WERI-Rb-1 (cell line): ENCODE results near the gene LAMB1.

Source experiments
- DNase-seq: peaks from one replicate; pipeline ENCODE4 v3.0.0-alpha.2; 2020
- H3K27ac ChIP-seq: fragments of 250-450 bp; sonication (Bioruptor Pico); 2 replicates; pipeline ENCODE4 v1.5.1; 2020; ENCODE audit warnings: mild to moderate bottlenecking, moderate library complexity
- H3K27me3 ChIP-seq: fragments of 250-450 bp; sonication (Bioruptor Pico); 2 replicates; pipeline ENCODE4 v1.5.1; 2021; ENCODE audit warnings: mild to moderate bottlenecking, low read depth, moderate library complexity; ENCODE audit not compliant: insufficient read depth, severe bottlenecking
- H3K36me3 ChIP-seq: fragments of 250-450 bp; sonication (Bioruptor Pico); 2 replicates; pipeline ENCODE4 v1.5.1; 2020; ENCODE audit warnings: mild to moderate bottlenecking, moderate library complexity
- H3K4me3 ChIP-seq: 2 replicates; pipeline ENCODE4 v1.5.1; 2011; ENCODE audit warnings: low read depth, mild to moderate bottlenecking, control low read depth, low read length
- H3K9me3 ChIP-seq: fragments of 250-450 bp; sonication (Bioruptor Pico); 2 replicates; pipeline ENCODE4 v1.5.1; 2021; ENCODE audit warnings: mild to moderate bottlenecking, moderate library complexity; ENCODE audit not compliant: severe bottlenecking
- TF ChIP-seq, protein P1 (sequence below): IDR thresholded peaks from 2 replicates; pipeline ENCODE4 v1.5.1; 2011; ENCODE audit warnings: low read depth, mild to moderate bottlenecking, control low read depth, inconsistent platforms, low read length

The LAMB1 gene

DNA sequence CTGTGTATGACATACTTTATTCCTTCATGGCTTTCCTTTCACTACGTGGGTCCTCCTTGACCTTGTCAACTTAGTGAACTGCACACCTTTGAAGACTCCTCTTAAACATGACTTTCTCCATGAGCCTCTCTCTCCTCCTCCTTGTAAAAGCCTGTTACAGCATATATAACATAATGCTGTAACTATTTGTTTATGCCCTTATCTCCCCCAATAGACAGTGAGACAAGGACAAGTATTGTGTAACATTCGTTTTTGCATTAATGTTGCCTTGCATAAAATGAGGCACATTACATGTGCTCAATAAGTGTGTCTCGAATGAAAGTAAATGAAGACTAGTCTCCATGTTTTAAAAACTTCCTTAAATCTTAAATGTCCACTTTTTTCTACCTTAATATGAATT, 4.3 kb upstream of the LAMB1 start:
- H3K27me3 ChIP-seq, result no peaks in the 10 kb centered on the region
- TF ChIP-seq, protein P1, sequence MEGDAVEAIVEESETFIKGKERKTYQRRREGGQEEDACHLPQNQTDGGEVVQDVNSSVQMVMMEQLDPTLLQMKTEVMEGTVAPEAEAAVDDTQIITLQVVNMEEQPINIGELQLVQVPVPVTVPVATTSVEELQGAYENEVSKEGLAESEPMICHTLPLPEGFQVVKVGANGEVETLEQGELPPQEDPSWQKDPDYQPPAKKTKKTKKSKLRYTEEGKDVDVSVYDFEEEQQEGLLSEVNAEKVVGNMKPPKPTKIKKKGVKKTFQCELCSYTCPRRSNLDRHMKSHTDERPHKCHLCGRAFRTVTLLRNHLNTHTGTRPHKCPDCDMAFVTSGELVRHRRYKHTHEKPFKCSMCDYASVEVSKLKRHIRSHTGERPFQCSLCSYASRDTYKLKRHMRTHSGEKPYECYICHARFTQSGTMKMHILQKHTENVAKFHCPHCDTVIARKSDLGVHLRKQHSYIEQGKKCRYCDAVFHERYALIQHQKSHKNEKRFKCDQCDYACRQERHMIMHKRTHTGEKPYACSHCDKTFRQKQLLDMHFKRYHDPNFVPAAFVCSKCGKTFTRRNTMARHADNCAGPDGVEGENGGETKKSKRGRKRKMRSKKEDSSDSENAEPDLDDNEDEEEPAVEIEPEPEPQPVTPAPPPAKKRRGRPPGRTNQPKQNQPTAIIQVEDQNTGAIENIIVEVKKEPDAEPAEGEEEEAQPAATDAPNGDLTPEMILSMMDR, result no peak
- no peaks in the 10 kb centered on the region for H3K36me3 ChIP-seq
- H3K4me3 ChIP-seq, result no peak overlapping the region
- H3K9me3 ChIP-seq, result peaks cover under 1% of the 10 kb centered on the region
- no peak for DNase-seq
- H3K27ac ChIP-seq, result no peak overlapping the region

DNA sequence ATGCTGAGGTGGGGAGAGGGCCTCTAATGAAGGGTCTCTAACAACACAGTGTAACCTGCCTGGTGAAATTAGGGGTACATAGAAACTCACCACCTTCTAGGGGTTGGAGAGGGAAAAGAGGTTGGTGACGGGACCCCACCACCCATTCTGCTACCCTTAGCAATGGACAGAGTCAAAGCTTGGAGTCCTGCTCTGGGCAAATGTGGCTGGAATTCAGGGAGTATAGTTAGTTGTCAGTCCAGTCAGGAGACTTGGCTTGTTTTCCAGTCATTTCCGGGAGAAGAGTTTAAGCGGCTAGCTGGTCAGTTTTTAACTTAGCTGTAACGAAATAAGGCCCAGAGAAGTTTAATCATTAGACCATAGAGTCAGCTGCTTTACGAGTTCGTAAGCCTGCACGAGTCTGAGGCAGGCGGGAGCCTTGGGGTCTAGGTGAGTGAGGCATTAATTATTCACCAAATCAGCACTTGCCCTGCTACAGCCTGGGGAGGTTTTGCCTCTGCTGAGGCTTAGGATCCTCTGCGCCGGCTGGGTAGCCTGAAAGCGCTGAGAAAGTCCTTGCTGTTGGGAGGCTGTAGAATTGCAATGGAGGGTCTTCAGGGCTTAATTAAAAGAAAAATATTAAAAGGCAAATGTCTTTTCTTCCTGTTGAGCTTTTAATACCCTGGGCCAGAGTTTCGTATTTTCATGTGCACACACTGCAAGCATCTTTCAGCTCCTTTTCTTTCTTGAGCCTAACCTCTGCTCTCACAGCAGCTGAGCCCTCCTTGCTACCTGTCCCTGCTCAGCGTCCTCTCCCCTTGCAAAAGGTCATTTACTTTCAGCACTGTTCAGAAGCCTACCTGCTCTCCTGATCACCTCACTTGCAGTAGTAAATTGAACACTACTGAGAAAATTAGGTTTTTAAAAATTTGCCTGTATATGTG, 1.5 kb upstream of the LAMB1 start:
- TF ChIP-seq, protein P1, result no peak
- Histone ChIP-seq H3K27ac (no peak overlapping the region), H3K9me3 (peaks cover 2% of the 10 kb centered on the region), H3K4me3 (no peak overlapping the region), H3K27me3 (no peaks in the 10 kb centered on the region), H3K36me3 (peaks cover 14% of the 10 kb centered on the region)
- DNase-seq, result no peak

DNA sequence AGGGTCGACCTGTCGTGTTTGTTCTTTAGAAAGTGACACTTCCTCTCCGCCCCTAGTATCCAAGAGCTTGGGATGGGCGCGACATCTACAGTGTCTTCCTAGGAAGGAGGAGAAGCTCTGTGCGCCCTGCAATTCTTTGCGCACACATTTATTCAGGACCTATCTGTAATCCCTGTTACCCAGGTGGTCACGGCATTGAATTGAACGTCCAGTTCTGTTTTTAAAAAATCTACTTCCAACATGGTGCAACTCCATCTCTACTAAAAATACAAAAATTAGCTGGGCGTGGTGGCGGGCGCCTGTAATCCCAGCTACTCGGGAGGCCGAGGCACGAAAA, 606 bp upstream of the LAMB1 start:
- H3K36me3 ChIP-seq, result peaks cover 21% of the 10 kb centered on the region
- TF ChIP-seq, protein P1, result no peak
- peaks cover 2% of the 10 kb centered on the region for H3K9me3 ChIP-seq
- H3K27ac ChIP-seq, result no peak overlapping the region
- no peak for DNase-seq
- H3K4me3 ChIP-seq, result peak overlapping the region; percentile 62
- H3K27me3 ChIP-seq, result no peaks in the 10 kb centered on the region

DNA sequence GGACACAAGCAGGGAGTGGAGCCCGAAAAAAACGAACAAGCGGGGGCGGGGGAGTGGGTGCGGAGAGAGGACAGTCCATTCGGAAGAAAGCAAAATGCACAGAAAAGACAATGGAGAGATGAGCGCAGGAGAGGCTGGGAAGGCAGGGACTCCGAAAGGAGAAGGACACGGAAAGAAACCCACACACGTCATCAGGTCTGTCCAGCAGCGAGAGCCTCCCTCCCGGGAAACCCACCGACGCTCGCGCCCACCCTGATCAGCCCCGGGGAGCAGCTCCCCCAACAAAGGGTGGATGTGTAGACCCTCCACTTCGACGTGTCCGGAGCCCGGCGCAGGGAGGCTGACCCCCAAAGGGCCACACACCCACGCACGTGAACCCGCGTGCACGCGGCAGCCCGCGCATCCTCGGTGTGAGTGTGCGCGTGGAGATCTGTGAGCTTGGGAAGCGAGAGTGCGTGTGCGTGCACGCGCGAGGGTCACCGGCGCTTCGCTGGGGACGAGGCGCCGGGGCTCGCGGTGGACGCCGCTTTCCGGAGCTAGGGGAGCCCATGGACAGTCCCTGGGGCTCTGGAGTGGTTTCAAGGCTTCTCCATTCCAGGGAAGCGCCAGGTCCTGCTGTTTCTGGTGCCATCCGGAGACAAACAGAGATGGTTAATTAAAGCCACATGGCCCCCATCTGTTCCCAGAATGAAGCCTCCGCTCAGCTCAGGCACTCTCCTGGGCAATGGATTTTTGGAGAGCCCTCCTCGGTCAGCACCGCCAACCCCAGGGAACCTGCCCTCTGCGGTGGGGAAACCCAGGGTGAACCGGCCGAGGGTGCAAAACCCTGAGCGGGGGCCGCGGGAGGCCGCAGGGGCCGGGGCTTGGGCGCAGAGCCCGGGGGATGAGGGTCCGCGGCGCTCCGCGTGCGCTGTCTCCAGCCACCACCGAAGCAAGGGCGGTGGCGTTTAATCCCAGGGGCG, 916 bp downstream of the LAMB1 start:
- TF ChIP-seq, protein P1, result no peak
- H3K4me3 ChIP-seq, result peak overlapping the region; percentile 62
- peaks cover 32% of the 10 kb centered on the region for H3K36me3 ChIP-seq
- H3K27ac ChIP-seq, result peak overlapping the region; percentile 81
- peaks cover 2% of the 10 kb centered on the region for H3K9me3 ChIP-seq
- peak; percentile 25 for DNase-seq
- H3K27me3 ChIP-seq, result no peaks in the 10 kb centered on the region

DNA sequence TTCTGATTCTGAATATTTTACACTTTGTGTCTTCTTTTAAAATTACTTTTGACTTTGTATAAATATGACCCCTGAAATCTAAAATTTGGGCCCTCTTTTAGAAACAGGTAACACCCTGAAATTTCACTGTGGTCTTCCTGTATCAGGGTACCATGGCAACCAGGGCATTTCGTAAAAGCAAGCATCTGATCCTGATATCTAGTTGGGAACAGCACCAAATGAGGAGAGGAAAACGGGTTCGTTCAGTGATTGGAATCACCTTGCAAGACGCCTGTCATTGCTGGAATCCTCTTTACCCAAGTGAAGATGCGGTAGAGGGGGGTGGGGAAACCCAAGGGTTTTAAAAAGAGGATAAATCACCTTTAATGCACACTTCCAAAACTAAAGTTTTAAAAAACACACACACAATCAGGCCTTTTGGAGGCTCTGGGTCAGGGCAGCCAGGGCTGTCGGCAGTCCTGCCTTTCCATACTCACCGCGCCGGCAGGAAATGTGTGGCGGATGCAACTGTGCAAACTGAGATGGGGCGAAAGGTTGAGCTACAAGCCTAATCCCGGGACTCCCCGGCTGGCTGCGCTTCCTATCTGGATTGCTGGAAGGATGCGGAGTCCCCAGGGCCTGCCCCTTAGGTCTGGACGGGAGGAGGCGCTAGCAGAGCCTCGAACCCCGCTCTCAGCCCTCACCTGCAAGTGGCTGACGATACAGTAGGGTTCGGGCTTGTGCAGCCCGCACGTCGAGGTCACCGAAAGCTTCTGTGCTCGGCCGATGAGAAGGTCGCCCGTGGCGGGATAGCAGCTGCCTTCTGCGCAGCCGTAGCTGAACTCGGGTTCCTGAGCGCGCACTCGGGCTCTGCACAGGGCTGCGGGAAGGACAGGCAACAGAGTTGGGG, 1.8 kb downstream of the LAMB1 start:
- peak overlapping the region; percentile 81 for H3K27ac ChIP-seq
- peak; percentile 74 for DNase-seq
- H3K9me3 ChIP-seq, result peaks cover 2% of the 10 kb centered on the region
- peak overlapping the region; percentile 62 for H3K4me3 ChIP-seq
- peaks cover 32% of the 10 kb centered on the region for H3K36me3 ChIP-seq
- H3K27me3 ChIP-seq, result no peaks in the 10 kb centered on the region
- TF ChIP-seq, protein P1, result peak; percentile 56
